Activated CD4-positive, CD25-positive, alpha-beta regulatory T cell treated with anti-CD3 and anti-CD28 coated beads, Interleukin-2, amount 50 U/mL, for 16 hours (primary cell): ENCODE results near the gene KLF2.

ENCODE experiments used
- DNase-seq: peaks from one replicate; pipeline ENCODE4 v3.0.0-alpha.2; 2020; ENCODE audit warnings: low read depth, low spot score

The KLF2 gene

GRCh38 chr19:16363133-16363851, 38.7 kb downstream of the KLF2 start:
- no peak for DNase-seq

DNA sequence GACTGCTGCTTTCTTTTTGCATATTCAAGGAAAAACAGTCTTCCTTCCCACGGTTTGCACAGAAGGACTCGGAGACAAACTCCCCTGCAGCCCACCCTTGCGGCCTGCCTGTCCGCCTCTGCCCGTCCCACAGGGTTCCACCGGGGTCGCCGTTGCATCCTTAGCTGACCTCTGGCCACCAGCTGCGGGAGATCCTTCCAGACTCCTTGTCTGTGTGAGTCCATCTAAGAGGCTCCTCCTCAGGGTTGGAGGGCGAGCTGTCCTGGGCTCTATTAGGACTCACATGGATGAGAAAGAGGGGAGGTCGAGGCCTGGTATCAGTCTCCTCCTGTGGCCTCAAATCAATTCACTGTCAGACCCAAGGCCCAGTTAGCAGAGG, 39.2 kb downstream of the KLF2 start:
- DNase-seq = no peak

DNA sequence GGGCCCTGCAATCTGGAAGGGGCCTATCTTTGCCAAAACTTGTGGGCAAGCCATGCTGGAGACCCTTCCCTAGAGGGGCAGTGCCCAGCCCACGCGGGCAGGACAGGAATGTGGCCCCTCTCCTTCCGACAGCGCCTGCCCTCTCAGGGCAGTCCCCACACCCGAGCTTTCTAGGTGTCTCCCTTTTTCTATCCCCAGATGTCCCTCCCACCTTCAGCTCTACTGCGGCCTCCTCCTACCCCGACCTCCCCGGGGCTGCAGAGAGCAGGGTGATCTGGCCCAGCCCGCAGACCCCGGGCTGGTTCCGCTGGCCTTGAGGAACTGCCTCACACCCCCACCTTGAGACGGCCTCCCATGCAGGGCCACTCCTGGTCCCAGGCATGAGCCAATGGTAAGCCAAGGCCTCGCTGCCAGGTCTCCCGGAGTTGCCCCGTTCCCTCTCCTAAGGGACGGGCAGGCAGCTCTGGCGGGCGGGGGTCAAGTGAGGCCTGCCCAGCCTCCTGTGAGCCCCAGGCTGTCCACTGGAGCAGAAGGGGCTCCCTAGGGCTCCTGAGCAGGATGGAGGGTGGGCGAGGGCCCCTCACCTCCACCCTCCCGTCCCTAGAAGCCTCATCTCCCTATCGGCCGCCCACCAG, 39.7 kb downstream of the KLF2 start:
- DNase-seq = no peak

DNA sequence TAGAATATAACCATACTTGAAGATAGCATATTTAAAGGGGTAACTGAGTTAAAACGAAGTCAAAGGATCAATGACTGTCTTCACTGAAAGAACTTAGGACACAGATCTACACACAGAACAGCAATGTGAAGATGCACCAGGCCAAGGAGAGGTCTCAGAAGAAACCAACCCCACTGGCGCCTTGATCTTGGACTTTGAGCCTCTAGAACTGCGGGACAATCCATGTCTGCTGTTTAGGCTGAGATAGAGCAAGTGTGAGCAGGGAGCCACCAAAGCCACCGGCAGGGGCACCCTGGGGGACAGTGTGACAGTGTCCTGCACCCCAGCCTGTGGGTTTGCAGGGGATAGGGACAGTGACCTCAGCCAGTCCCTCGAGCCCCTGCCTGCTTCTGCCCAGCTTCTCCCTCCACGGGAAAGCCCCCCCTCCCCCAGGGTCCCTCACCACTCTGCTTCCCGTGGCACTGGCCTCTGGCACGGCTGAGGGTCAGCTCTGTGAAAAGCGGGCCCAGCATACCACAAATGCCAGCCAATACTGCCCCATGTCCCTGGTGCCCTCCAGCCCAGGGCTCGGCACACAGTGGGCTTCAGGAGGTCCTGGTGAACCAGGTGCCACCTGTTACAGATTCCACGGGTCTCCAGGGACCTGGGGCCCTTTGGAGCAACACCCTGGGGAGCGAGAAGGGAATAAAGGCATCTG, 40.8 kb downstream of the KLF2 start:
- no peak for DNase-seq

GRCh38 chr19:16366056-16366432, 41.4 kb downstream of the KLF2 start:
- DNase-seq = no peak

- no peak for DNase-seq
Observed at GRCh38 chr19:16366433-16367260, 42.0 kb downstream of the KLF2 start.

DNA sequence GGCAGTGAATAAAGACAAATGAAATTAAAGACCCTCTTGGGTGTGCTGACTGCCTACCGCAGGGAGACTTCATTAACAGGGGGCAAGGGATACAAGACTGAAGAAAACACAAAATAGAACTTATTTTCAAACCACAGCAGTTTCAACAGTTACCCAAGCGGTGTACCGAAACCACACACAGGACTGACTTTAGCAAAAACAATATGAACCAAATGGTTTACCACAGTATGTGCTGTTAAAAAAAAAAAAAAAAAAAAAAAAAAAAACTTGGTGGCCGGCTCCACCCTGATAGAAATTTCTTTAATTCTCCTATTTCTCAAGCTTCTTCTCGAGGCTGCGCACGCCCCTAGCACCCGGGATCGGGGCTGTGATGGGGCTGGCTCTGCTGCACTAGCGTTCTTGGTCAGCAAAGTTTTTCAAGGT, 42.6 kb downstream of the KLF2 start:
- DNase-seq = no peak

- DNase-seq = peak; percentile 42
Observed at GRCh38 chr19:16368385-16369305, 44.0 kb downstream of the KLF2 start.

- no peak for DNase-seq
Observed at GRCh38 chr19:16369306-16369663, 44.7 kb downstream of the KLF2 start.

- peak; percentile 37 for DNase-seq
Observed at GRCh38 chr19:16369664-16370576, 45.3 kb downstream of the KLF2 start.

DNA sequence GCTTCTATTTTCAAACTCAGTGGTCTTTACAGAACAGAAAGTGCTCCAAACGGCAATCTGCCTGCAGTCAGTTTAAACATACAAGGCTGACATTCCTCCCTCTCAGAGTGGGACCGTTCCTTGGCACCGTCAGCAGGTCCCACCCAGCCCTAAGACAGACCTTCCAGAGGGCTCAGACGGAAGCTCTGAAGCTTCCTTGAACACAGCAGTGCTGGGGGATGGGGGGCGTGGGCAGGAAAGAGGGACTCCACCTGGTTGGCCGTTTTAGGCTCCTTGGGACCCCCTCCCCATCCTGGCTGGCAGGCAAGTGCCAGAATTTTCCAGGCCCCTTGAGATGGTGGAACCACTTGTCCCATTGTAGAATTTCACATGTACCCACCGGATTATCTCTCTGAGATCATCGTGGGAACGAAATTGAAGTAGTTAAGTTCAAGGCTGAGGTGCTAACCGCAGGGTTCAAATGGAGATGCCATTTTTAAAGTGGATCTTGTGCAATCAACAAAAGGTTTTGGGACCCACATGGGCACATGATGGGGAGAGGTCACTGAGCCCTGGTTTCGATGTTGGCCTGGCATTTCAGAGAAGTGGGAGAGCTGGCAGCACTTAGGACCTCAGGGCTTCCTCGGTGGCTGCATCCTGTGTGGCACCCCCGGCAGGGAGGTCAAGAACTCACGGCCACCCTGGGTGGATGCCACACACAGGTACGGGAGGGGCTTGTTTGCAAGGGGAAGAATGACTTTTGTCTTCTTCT, 46.2 kb downstream of the KLF2 start:
- no peak for DNase-seq

GRCh38 chr19:16371540-16371986, 46.9 kb downstream of the KLF2 start:
- DNase-seq = peak; percentile 80

DNA sequence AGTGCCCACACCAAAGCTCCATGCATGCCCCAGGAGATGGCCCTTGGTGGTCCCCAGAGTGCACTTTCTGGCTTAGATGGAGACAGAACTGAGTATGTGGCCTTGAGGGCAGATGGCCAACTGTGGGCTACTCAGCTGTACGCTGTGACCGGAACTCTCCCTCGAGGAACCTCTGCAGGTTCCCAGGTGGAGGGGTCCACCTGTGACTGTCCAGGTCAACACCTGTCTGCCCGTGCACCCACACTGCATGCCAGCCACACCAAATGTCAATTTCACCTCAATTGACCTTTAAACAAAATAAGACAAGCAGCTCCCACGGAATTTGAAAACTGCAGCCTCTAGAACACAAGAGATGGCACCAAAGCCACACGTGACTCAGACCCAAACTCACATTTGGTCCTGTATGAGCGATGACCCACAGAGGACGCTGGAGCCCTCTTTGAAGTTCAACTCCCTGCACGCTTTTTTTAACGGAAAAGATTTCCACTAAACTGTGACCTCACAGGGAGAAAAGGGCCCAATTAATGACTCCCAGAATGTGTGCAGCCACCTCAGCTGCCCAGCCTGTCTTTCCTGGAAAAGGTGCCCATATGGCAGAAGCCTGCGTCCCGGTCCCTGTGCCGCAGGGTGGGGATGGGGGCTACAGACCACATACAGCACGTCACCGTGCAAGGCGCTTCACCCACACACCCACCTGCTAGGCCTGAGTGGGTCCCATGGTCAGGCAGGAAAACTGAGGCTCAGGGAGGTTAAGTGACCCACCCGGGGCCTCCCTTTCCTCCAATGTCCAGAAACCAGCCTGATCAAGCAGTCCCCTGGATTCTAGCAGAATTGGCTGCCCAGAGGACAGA, 47.7 kb downstream of the KLF2 start:
- no peak for DNase-seq

DNA sequence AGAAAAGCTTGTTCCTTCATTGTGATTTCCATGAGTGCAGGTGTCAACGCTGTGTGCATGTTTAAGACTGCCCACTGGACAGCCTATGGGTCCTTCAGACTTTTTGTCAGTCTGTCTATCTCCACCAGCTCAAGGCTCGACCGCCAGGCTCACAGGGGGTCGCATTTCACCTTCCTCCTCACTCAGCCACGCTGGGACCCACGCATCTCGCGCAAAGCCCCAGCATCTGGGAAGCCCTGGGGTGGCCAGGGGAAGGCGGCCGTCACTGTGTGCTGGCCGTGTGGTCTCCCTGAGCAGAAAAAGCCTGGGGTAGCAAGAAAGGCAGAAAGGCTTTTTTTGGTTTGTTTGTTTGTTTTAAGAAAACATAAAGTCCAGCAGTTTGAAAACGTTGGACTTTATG, 48.5 kb downstream of the KLF2 start:
- DNase-seq = no peak

DNA sequence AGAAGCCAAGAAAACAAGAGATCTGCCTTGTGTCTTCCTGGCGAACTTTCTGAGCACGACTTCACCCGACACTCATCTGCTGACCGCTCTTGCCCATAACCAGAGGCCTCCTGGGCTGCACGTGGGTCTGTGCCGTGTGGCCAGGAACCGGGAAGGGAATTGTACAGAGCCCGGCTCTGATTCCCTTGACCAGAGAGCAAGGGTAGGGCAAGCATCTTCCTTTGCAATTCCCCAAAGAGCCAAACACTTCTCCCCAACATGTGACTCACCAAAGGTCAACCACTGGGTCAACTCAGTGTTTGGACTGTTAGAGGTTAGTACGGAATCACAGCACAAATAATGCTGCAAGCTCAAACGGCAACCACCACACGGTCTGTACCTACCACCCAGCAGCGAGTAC, 48.9 kb downstream of the KLF2 start:
- DNase-seq = no peak

DNA sequence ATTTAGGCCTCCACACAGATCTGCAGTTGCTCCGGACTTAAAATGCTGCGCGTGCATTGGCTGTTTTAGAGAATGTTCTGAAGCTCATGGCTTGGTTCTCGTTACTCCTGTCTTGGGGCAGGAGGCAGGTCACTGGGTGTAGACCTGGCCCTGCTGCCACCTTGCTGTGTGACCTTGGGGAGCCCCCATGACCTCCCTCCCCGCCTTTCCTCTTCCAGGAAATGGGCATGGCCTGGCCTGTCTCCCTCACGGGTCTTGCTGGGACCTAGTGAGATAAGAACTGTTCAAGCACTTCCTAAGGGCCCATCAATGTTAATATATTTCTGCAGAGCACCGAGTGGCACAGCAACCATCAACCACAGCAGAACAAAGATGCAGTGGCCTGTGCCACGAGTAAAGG, 49.4 kb downstream of the KLF2 start:
- no peak for DNase-seq

- no peak for DNase-seq
Observed at GRCh38 chr19:16374436-16374835, 49.8 kb downstream of the KLF2 start.
